T-helper 1 cell treated with Interleukin-12 subunit alpha and Interleukin-12 subunit beta and Interleukin-4 antibody, amounts not matched to agents 30 ng/mL and 1 ng/mL, for 36 hours (primary cell): ENCODE measurements around the gene AKR1B15. TPM values are rescaled to one million over a fixed set of nuclear protein-coding genes. Genes with fewer than 3 reads are reported as not detected.
"Not testable (repeated sequence)": the region's sequence is repeated elsewhere in the genome, so short reads cannot be mapped to it uniquely, and the experiment has no call there.

Experiments
- intact Hi-C: fragments of 100-400 bp; cut with micrococcal nuclease; formaldehyde crosslinking; loops from one replicate; pipeline ENCODE4 v1.15.1; 2024
- total RNA-seq: library from RNA; stranded (reverse); gene quantifications from 2 replicates; pipeline ENCODE4 v1.2.3, GENCODE V29; 2022

The AKR1B15 gene
- not detected in 2 replicates for total RNA-seq

- intact Hi-C loops: no loop called here
Observed at GRCh38 chr7:134548877-134549276, at the start of gene AKR1B15. Gene AKR1B15 (plus strand): TSS chr7:134549110. CDS start chr7:134564620, 15,510 bp downstream.

GRCh38 chr7:134500406-134500805, 48.5 kb upstream of the AKR1B15 start:
- intact Hi-C loops: no loop called here

GRCh38 chr7:134500982-134501381, 47.9 kb upstream of the AKR1B15 start:
- intact Hi-C loops: no loop called here

GRCh38 chr7:134502463-134503371, 46.2 kb upstream of the AKR1B15 start:
- intact Hi-C loops: no loop called here

- intact Hi-C loops: no loop called here
Observed at GRCh38 chr7:134504660-134505164, 44.2 kb upstream of the AKR1B15 start.

- intact Hi-C loops: no loop called here
Observed at GRCh38 chr7:134505856-134506255, 43.1 kb upstream of the AKR1B15 start.

- intact Hi-C loops: no loop called here
Observed at GRCh38 chr7:134509010-134509409, 39.9 kb upstream of the AKR1B15 start.

GRCh38 chr7:134510646-134511045, 38.3 kb upstream of the AKR1B15 start:
- intact Hi-C loops: no loop called here

GRCh38 chr7:134512271-134512670, 36.6 kb upstream of the AKR1B15 start:
- intact Hi-C loops: no loop called here

- intact Hi-C loops: loop anchor here (1.0 kb wide), 2 partner anchors 54 to 81 kb away; partner anchors contain the start of gene AKR1B1
Observed at GRCh38 chr7:134513169-134513752, 35.6 kb upstream of the AKR1B15 start.

- intact Hi-C loops: loop anchor here (1.0 kb wide), 4 partner anchors 33 to 440 kb away; partner anchors contain the start of gene SLC35B4
Observed at GRCh38 chr7:134514106-134514505, 34.8 kb upstream of the AKR1B15 start.

- intact Hi-C loops: loop anchor here (1.0 kb wide), 4 partner anchors 33 to 440 kb away; partner anchors contain the start of gene SLC35B4
Observed at GRCh38 chr7:134514663-134515062, 34.2 kb upstream of the AKR1B15 start.

GRCh38 chr7:134515569-134516468, 33.1 kb upstream of the AKR1B15 start:
- intact Hi-C loops: no loop called here

- intact Hi-C loops: no loop called here
Observed at GRCh38 chr7:134520130-134520529, 28.8 kb upstream of the AKR1B15 start.

GRCh38 chr7:134522601-134523000, 26.3 kb upstream of the AKR1B15 start:
- intact Hi-C loops: no loop called here

GRCh38 chr7:134525449-134525848, 23.5 kb upstream of the AKR1B15 start:
- intact Hi-C loops: not testable (repeated sequence)

- intact Hi-C loops: not testable (repeated sequence)
Observed at GRCh38 chr7:134526552-134527248, 22.2 kb upstream of the AKR1B15 start.

GRCh38 chr7:134527979-134528371, 20.9 kb upstream of the AKR1B15 start:
- intact Hi-C loops: no loop called here

GRCh38 chr7:134528749-134529148, 20.2 kb upstream of the AKR1B15 start:
- intact Hi-C loops: no loop called here

- intact Hi-C loops: no loop called here
Observed at GRCh38 chr7:134530460-134530859, 18.4 kb upstream of the AKR1B15 start.
